Loucy (cell line): ENCODE results near the gene PKLR.
"Not testable (repeated sequence)": the region's sequence is repeated elsewhere in the genome, so short reads cannot be mapped to it uniquely, and the experiment has no call there.

Source experiments
- EZH2phosphoT487 ChIP-seq: fragments of 200-600 bp; IDR thresholded peaks from 2 replicates; pipeline ENCODE4 v1.6.1; 2018; ENCODE audit warnings: antibody characterized with exemption, mild to moderate bottlenecking, moderate library complexity, borderline replicate concordance
- TF ChIP-seq, protein P1 (sequence below): fragments of 200-600 bp; sonication (generic); conservative IDR thresholded peaks from 2 replicates; pipeline ENCODE4 v1.5.1; 2014; ENCODE audit warnings: mild to moderate bottlenecking, antibody characterized with exemption, low read length

DNA sequence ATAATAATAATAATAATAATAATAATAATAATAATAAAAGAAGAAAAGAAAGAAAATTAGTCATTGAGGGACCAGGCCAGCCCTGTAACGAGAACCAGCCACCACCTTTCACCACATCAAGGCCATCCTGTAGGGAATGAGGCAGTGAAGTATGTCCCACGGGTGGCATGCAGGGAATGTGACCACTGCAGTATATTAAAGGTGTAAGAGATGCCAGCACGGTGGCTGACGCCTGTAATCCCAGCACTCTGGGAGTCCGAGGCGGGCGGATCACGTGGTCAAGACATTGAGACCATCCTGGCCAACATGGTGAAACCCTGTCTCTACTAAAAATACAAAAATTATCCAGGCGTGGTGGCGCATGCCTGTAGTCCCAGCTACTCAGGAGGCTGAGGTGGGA, 10.2 kb downstream of the PKLR start:
- TF ChIP-seq, protein P1, sequence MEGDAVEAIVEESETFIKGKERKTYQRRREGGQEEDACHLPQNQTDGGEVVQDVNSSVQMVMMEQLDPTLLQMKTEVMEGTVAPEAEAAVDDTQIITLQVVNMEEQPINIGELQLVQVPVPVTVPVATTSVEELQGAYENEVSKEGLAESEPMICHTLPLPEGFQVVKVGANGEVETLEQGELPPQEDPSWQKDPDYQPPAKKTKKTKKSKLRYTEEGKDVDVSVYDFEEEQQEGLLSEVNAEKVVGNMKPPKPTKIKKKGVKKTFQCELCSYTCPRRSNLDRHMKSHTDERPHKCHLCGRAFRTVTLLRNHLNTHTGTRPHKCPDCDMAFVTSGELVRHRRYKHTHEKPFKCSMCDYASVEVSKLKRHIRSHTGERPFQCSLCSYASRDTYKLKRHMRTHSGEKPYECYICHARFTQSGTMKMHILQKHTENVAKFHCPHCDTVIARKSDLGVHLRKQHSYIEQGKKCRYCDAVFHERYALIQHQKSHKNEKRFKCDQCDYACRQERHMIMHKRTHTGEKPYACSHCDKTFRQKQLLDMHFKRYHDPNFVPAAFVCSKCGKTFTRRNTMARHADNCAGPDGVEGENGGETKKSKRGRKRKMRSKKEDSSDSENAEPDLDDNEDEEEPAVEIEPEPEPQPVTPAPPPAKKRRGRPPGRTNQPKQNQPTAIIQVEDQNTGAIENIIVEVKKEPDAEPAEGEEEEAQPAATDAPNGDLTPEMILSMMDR, result not testable (repeated sequence)
- TF ChIP-seq EZH2phosphoT487, result not testable (repeated sequence)
